HL-60 (cell line): ENCODE data around the gene RESP18.

Source experiments
- DNase-seq, 2 experiments: peaks; one replicate each; pipeline ENCODE4 v3.0.0-alpha.2; 2010 to 2020; ENCODE audit warnings: low read depth in 1 of 2, low spot score in 1 of 2
- H3K27ac ChIP-seq: fragments of 250-450 bp; sonication (Bioruptor Pico); replicated peaks from 2 replicates; pipeline ENCODE4 v1.5.1; 2020; ENCODE audit warnings: mild to moderate bottlenecking, moderate library complexity
- H3K27me3 ChIP-seq: fragments of 250-450 bp; sonication (Bioruptor Pico); 2 replicates; pipeline ENCODE4 v1.5.1; 2021; ENCODE audit warnings: mild to moderate bottlenecking, moderate library complexity; ENCODE audit not compliant: insufficient read depth, poor library complexity, severe bottlenecking
- H3K4me3 ChIP-seq: replicated peaks from 2 replicates; pipeline ENCODE4 v1.5.1; 2011; ENCODE audit warnings: mild to moderate bottlenecking, control low read depth, low read length; ENCODE audit not compliant: insufficient read depth
- GABPA ChIP-seq: IDR thresholded peaks from 2 replicates; pipeline ENCODE4 v1.6.1; 2012; ENCODE audit warnings: low read depth
- POLR2AphosphoS5 ChIP-seq: IDR thresholded peaks from 2 replicates; pipeline ENCODE4 v1.6.1; 2012; ENCODE audit warnings: low read depth
- SPI1 ChIP-seq: IDR thresholded peaks from 2 replicates; pipeline ENCODE4 v1.6.1; 2012; ENCODE audit warnings: low read depth, mild to moderate bottlenecking, borderline replicate concordance
- TF ChIP-seq, protein P1 (sequence below): IDR thresholded peaks from one replicate; pipeline ENCODE4 v1.5.1; 2011; ENCODE audit warnings: low read length, control low read depth, inconsistent platforms; ENCODE audit not compliant: insufficient read depth
- TF ChIP-seq, protein P2 (sequence below): IDR thresholded peaks from 2 replicates; pipeline ENCODE4 v1.6.1; 2012; ENCODE audit warnings: low read depth; ENCODE audit not compliant: insufficient replicate concordance

Gene RESP18

GRCh38 chr2:219352448-219353023, 20.0 kb upstream of the RESP18 start:
- Histone ChIP-seq H3K27ac (no peak overlapping the region), H3K4me3 (no peak overlapping the region), H3K27me3 (peaks cover 17% of the 10 kb centered on the region)
- DNase-seq = peak in 1 of 2 experiments; percentile 59
- TF ChIP-seq, protein P1, sequence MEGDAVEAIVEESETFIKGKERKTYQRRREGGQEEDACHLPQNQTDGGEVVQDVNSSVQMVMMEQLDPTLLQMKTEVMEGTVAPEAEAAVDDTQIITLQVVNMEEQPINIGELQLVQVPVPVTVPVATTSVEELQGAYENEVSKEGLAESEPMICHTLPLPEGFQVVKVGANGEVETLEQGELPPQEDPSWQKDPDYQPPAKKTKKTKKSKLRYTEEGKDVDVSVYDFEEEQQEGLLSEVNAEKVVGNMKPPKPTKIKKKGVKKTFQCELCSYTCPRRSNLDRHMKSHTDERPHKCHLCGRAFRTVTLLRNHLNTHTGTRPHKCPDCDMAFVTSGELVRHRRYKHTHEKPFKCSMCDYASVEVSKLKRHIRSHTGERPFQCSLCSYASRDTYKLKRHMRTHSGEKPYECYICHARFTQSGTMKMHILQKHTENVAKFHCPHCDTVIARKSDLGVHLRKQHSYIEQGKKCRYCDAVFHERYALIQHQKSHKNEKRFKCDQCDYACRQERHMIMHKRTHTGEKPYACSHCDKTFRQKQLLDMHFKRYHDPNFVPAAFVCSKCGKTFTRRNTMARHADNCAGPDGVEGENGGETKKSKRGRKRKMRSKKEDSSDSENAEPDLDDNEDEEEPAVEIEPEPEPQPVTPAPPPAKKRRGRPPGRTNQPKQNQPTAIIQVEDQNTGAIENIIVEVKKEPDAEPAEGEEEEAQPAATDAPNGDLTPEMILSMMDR = peak; percentile 54
- TF ChIP-seq GABPA = no peak
- TF ChIP-seq POLR2AphosphoS5 = no peak

GRCh38 chr2:219350710-219351221, 18.2 kb upstream of the RESP18 start:
- TF ChIP-seq SPI1 (no peak), GABPA (no peak), POLR2AphosphoS5 (no peak)
- TF ChIP-seq, protein P2, sequence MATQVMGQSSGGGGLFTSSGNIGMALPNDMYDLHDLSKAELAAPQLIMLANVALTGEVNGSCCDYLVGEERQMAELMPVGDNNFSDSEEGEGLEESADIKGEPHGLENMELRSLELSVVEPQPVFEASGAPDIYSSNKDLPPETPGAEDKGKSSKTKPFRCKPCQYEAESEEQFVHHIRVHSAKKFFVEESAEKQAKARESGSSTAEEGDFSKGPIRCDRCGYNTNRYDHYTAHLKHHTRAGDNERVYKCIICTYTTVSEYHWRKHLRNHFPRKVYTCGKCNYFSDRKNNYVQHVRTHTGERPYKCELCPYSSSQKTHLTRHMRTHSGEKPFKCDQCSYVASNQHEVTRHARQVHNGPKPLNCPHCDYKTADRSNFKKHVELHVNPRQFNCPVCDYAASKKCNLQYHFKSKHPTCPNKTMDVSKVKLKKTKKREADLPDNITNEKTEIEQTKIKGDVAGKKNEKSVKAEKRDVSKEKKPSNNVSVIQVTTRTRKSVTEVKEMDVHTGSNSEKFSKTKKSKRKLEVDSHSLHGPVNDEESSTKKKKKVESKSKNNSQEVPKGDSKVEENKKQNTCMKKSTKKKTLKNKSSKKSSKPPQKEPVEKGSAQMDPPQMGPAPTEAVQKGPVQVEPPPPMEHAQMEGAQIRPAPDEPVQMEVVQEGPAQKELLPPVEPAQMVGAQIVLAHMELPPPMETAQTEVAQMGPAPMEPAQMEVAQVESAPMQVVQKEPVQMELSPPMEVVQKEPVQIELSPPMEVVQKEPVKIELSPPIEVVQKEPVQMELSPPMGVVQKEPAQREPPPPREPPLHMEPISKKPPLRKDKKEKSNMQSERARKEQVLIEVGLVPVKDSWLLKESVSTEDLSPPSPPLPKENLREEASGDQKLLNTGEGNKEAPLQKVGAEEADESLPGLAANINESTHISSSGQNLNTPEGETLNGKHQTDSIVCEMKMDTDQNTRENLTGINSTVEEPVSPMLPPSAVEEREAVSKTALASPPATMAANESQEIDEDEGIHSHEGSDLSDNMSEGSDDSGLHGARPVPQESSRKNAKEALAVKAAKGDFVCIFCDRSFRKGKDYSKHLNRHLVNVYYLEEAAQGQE = no peak
- TF ChIP-seq, protein P1 = no peak
- Histone ChIP-seq H3K4me3 (no peak overlapping the region), H3K27ac (no peak overlapping the region), H3K27me3 (peaks cover 15% of the 10 kb centered on the region)
- DNase-seq = no peak

DNA sequence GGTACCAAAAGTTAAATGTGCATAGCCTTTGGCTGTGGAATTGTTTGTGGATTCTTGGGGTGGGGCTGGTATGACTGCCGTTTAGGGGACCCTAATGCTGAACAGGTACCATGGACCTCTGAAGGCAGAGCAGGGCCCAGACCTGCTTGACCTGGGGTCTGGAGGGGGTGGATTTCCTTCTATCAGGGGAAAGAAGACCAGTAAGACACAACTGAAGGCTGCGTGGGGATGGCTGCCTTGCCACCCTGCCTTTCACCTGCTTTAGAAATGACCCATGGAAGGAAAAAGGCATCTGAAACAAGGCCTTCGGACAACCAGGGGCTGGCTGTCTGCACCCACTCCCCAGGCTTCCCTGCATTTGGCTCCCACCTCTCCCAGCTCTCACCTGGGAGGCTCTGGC, 17.7 kb upstream of the RESP18 start:
- Histone ChIP-seq H3K4me3 (no peak overlapping the region), H3K27me3 (peaks cover 19% of the 10 kb centered on the region), H3K27ac (no peak overlapping the region)
- DNase-seq = no peak
- TF ChIP-seq POLR2AphosphoS5 (no peak), GABPA (no peak), SPI1 (no peak)
- TF ChIP-seq, protein P1 = no peak
- TF ChIP-seq, protein P2 = no peak
